ENCODE measurements around the gene ADGRB2.

Gene ADGRB2

DNA sequence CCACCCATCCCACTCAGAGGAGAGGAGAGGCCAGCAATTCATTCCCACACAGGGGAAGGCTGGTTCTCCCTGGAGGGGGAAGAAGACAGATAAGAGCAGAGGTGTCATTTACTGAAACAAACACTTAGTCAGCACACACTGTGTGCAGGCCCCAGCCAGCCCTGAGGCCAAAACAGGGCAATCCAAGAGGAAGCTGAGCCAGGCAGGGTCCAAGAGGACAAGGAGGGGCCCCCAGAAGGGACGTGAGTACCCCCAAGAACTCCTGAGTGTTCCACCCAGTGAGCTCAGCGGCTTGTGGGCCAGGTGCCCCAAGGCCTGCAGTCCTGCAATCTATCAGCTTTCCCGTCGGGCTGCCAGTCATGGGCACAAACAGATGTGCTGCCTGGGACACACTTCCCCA lies 15.8 kb downstream of the ADGRB2 start:
- H3K27me3 ChIP-seq (ENCODE audit: insufficient read depth, low read depth, severe bottlenecking): no peaks in the 10 kb centered on the region
- H3K36me3 ChIP-seq: no peaks in the 10 kb centered on the region
- no peak overlapping the region for H3K27ac ChIP-seq
- no peaks in the 10 kb centered on the region for H3K9me3 ChIP-seq (ENCODE audit: severe bottlenecking)
- H3K4me3 ChIP-seq (ENCODE audit: low read depth, low read length): no peak overlapping the region
- DNase-seq: no peak
- TF ChIP-seq, protein P1, sequence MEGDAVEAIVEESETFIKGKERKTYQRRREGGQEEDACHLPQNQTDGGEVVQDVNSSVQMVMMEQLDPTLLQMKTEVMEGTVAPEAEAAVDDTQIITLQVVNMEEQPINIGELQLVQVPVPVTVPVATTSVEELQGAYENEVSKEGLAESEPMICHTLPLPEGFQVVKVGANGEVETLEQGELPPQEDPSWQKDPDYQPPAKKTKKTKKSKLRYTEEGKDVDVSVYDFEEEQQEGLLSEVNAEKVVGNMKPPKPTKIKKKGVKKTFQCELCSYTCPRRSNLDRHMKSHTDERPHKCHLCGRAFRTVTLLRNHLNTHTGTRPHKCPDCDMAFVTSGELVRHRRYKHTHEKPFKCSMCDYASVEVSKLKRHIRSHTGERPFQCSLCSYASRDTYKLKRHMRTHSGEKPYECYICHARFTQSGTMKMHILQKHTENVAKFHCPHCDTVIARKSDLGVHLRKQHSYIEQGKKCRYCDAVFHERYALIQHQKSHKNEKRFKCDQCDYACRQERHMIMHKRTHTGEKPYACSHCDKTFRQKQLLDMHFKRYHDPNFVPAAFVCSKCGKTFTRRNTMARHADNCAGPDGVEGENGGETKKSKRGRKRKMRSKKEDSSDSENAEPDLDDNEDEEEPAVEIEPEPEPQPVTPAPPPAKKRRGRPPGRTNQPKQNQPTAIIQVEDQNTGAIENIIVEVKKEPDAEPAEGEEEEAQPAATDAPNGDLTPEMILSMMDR (IDR thresholded peaks at IDR 0.05; ENCODE audit: low read depth, low read length): no peak

- H3K27me3 ChIP-seq (ENCODE audit: insufficient read depth, low read depth, severe bottlenecking): no peaks in the 10 kb centered on the region
- TF ChIP-seq, protein P1 (IDR thresholded peaks at IDR 0.05; ENCODE audit: low read depth, low read length): no peak
These were observed 16.8 kb downstream of the ADGRB2 start for GRCh38 chr1:31747304-31747703.

DNA sequence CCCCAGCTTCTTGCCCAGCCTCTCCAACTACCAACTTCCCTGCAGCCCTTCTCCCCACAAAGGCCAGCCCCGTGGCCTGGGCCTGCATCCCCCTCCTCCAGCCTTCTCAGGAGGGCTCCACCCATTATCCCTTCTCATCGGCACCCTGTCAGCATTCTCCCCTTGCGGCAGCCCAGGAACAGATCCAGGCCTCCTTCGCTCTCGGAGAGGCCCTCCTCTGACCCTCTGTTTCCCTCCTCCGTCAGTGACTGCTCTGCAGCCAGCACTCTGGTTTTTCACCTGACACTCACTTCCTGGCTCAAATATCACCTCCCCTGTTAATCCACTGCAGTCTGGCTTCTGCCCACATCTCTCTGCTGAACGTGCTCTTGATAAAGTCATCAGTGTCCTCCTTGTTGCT lies 17.5 kb downstream of the ADGRB2 start:
- Histone ChIP-seq H3K4me3 (ENCODE audit: low read depth, low read length) (no peak overlapping the region), H3K27me3 (ENCODE audit: insufficient read depth, low read depth, severe bottlenecking) (no peaks in the 10 kb centered on the region), H3K36me3 (no peaks in the 10 kb centered on the region), H3K9me3 (ENCODE audit: severe bottlenecking) (no peaks in the 10 kb centered on the region), H3K27ac (peak overlapping the region; percentile 27)
- DNase-seq: peak; percentile 42
- TF ChIP-seq, protein P1 (IDR thresholded peaks at IDR 0.05; ENCODE audit: low read depth, low read length): no peak

More at GRCh38 chr1:31747304-31747703, 16.8 kb downstream of the ADGRB2 start:
- Histone ChIP-seq H3K27ac (no peak overlapping the region), H3K4me3 (ENCODE audit: low read depth, low read length) (no peak overlapping the region), H3K9me3 (ENCODE audit: severe bottlenecking) (no peaks in the 10 kb centered on the region), H3K36me3 (no peaks in the 10 kb centered on the region)
- no peak for DNase-seq

DNA sequence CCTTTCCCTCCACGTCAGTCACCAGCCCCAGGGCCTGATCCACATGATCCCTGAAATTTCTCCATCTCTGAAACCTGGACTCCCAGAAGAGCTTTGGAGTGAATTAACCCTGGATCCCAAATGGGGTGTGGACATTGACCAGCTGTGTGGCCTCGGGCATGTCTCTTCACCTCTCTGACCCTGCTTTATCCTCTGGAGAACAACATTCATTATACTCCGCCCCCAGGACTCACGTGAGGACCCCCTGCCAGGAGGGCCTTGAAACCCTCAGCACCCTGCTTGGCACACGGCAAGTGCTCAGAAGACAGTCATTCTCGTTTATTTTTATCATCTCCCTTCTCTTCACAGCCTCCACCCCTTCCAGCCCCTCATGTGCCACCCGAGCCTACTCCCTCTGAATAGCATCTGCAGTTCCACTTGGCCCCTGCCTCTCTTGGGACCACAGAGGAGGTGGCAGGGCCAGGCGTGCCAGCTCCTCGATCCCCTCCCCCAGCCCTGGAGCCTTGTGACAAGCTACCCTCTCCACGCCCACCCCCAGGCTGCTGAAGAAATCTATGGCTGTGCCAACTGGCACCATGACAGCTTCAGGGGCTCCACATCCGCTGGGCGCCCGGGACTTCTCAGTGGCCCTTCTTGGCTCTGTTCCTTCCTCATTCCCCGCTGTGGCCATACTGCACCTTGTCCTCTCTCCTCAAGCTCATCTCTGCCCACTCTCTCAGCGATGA lies 18.0 kb downstream of the ADGRB2 start:
- H3K27ac ChIP-seq: peak overlapping the region; percentile 27
- TF ChIP-seq, protein P1 (IDR thresholded peaks at IDR 0.05; ENCODE audit: low read depth, low read length): no peak
- H3K9me3 ChIP-seq (ENCODE audit: severe bottlenecking): no peaks in the 10 kb centered on the region
- no peak for DNase-seq
- no peak overlapping the region for H3K4me3 ChIP-seq (ENCODE audit: low read depth, low read length)
- no peaks in the 10 kb centered on the region for H3K27me3 ChIP-seq (ENCODE audit: insufficient read depth, low read depth, severe bottlenecking)
- no peaks in the 10 kb centered on the region for H3K36me3 ChIP-seq

- TF ChIP-seq, protein P1 (IDR thresholded peaks at IDR 0.05; ENCODE audit: low read depth, low read length): peak; percentile 91
- Histone ChIP-seq H3K27ac (peak overlapping the region; percentile 27), H3K4me3 (ENCODE audit: low read depth, low read length) (no peak overlapping the region)
These were observed 18.8 kb downstream of the ADGRB2 start for GRCh38 chr1:31745096-31745945.

More at GRCh38 chr1:31745096-31745945, 18.8 kb downstream of the ADGRB2 start:
- Histone ChIP-seq H3K27me3 (ENCODE audit: insufficient read depth, low read depth, severe bottlenecking) (no peaks in the 10 kb centered on the region), H3K36me3 (no peaks in the 10 kb centered on the region), H3K9me3 (ENCODE audit: severe bottlenecking) (no peaks in the 10 kb centered on the region)
- peak; percentile 85 for DNase-seq
